Fibroblast of lung (primary cell): ENCODE data around the gene AHCYL2. TPM values are rescaled to one million over a fixed set of nuclear protein-coding genes. Genes with fewer than 3 reads are reported as not detected.

Source experiments
- DNase-seq, 2 donors: peaks; one replicate each; pipeline versions ENCODE4 v3.0.0 to v3.0.0-alpha.2; 2010; ENCODE audit warnings: low read depth in 2 of 2
- H2AFZ ChIP-seq: 2 replicates; pipeline ENCODE4 v1.5.1; 2012; ENCODE audit warnings: low read length, control low read depth, inconsistent platforms
- H3K27ac ChIP-seq: 2 replicates; pipeline ENCODE4 v1.5.1; 2011; ENCODE audit warnings: low read length, control low read depth; ENCODE audit not compliant: insufficient read depth
- H3K27me3 ChIP-seq: 2 replicates; pipeline ENCODE4 v1.5.1; 2011; ENCODE audit warnings: mild to moderate bottlenecking, low read length; ENCODE audit not compliant: control insufficient read depth, insufficient read depth
- H3K36me3 ChIP-seq: 2 replicates; pipeline ENCODE4 v1.5.1; 2011; ENCODE audit warnings: low read length; ENCODE audit not compliant: control insufficient read depth, insufficient read depth
- H3K4me1 ChIP-seq: 2 replicates; pipeline ENCODE4 v1.5.1; 2011; ENCODE audit warnings: low read length; ENCODE audit not compliant: control insufficient read depth, insufficient read depth; ENCODE audit errors: extremely low read depth
- H3K4me2 ChIP-seq: 2 replicates; pipeline ENCODE4 v1.5.1; 2011; ENCODE audit warnings: low read length, control low read depth; ENCODE audit not compliant: insufficient read depth; ENCODE audit errors: extremely low read depth
- H3K4me3 ChIP-seq, 4 experiments: fragments of 200-600 bp in 1 of 4; sonication (generic) in 1 of 4; replicated peaks in 1 of 4; 2 replicates each; pipeline ENCODE4 v1.5.1; 2011 to 2016; ENCODE audit warnings: low read length in 4 of 4, low read depth in 3 of 4, mild to moderate bottlenecking in 3 of 4, control low read depth in 2 of 4, inconsistent platforms in 1 of 4, mixed read lengths in 1 of 4; ENCODE audit not compliant: insufficient read depth in 1 of 4; ENCODE audit errors: control extremely low read depth in 1 of 4
- H3K79me2 ChIP-seq: 2 replicates; pipeline ENCODE4 v1.5.1; 2012; ENCODE audit warnings: mild to moderate bottlenecking, low read length, inconsistent platforms; ENCODE audit not compliant: control insufficient read depth, insufficient read depth
- H3K9ac ChIP-seq: 2 replicates; pipeline ENCODE4 v1.5.1; 2011; ENCODE audit warnings: mild to moderate bottlenecking, low read length, control low read depth; ENCODE audit not compliant: insufficient read depth
- H3K9me3 ChIP-seq: 2 replicates; pipeline ENCODE4 v1.5.1; 2012; ENCODE audit warnings: low read depth, low read length; ENCODE audit not compliant: control insufficient read depth, insufficient read depth
- H4K20me1 ChIP-seq: 2 replicates; pipeline ENCODE4 v1.5.1; 2011; ENCODE audit warnings: low read length; ENCODE audit not compliant: control insufficient read depth, insufficient read depth; ENCODE audit errors: extremely low read depth
- CTCF ChIP-seq, 2 donors: IDR thresholded peaks in 1 of 2; conservative IDR thresholded peaks in 1 of 2; 1 replicate in 1 of 2; 2 replicates in 1 of 2; pipeline ENCODE4 v1.5.1; 2011 to 2012; ENCODE audit warnings: low read length in 2 of 2, control low read depth in 1 of 2, inconsistent platforms in 1 of 2, low read depth in 1 of 2, mild to moderate bottlenecking in 1 of 2
- EZH2 ChIP-seq: IDR thresholded peaks from 2 replicates; pipeline ENCODE4 v1.5.1; 2012; ENCODE audit warnings: low read length, control low read depth, mild to moderate bottlenecking; ENCODE audit errors: missing control alignments
- polyA plus RNA-seq, 2 donors: library from polyadenylated mRNA; depleted of rRNA in 1 of 2; stranded (reverse) in 1 of 2; unstranded in 1 of 2; fragments of >200 nt; gene quantifications; 2 replicates each; pipeline ENCODE4 v1.2.1, GENCODE V29; 2011 to 2012; ENCODE audit warnings: missing spikeins in 1 of 2
- total RNA-seq: library from RNA; depleted of rRNA; stranded (reverse); fragments of >200 nt; gene quantifications from 2 replicates; pipeline ENCODE4 v1.2.1, GENCODE V29; 2014

The AHCYL2 gene
- total and polyA plus RNA-seq, 2 donors (not counting 1 experiment from before 2014, with no cell fraction given), result 8.7 to 11.9 TPM

DNA sequence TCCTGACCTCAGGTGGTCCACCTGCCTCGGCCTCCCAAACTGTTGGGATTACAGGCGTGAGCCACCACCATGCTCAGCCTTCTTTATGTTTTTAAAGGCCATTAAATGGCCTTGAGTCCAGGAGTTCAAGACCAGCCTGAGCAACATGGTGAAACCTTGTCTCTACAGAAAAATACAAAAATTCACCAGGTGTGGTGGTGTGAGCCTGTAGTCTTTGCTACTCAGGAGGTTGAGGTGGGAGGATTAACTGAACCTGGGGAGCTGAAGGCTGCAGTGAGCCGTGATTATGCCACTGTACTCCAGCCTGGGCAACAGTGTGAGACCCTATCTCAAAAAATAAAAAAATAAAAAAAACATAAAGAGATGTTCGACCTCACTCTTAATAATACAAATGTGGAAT, 25.4 kb upstream of the AHCYL2 start:
- no peaks in the 10 kb centered on the region for H3K27me3 ChIP-seq
- H3K9ac ChIP-seq, result no peak overlapping the region
- H2AFZ ChIP-seq, result no peak overlapping the region
- TF ChIP-seq EZH2, result no peak
- no peak for TF ChIP-seq CTCF (conservative IDR thresholded peaks at IDR 0.05 in 1 of 2, IDR thresholded peaks at IDR 0.05 in 1 of 2; ENCODE audit: low read depth in 1 of 2, low read length in 2 of 2)
- H3K79me2 ChIP-seq, result no peaks in the 10 kb centered on the region
- H3K4me2 ChIP-seq, result no peak overlapping the region
- H3K4me3 ChIP-seq, result no peak overlapping the region
- H3K36me3 ChIP-seq, result no peaks in the 10 kb centered on the region
- no peaks in the 10 kb centered on the region for H3K4me1 ChIP-seq
- H3K27ac ChIP-seq, result no peak overlapping the region
- no peaks in the 10 kb centered on the region for H4K20me1 ChIP-seq
- DNase-seq, result no peak
- no peaks in the 10 kb centered on the region for H3K9me3 ChIP-seq

- no peak overlapping the region for H3K4me3 ChIP-seq
- no peaks in the 10 kb centered on the region for H4K20me1 ChIP-seq
- H3K27me3 ChIP-seq, result no peaks in the 10 kb centered on the region
- no peak for DNase-seq
- H3K9me3 ChIP-seq, result no peaks in the 10 kb centered on the region
- H3K4me1 ChIP-seq, result no peaks in the 10 kb centered on the region
- no peak overlapping the region for H2AFZ ChIP-seq
- no peaks in the 10 kb centered on the region for H3K79me2 ChIP-seq
- no peak overlapping the region for H3K27ac ChIP-seq
- H3K9ac ChIP-seq, result no peak overlapping the region
- no peaks in the 10 kb centered on the region for H3K36me3 ChIP-seq
- no peak overlapping the region for H3K4me2 ChIP-seq
- no peak for TF ChIP-seq EZH2
- no peak for TF ChIP-seq CTCF (conservative IDR thresholded peaks at IDR 0.05 in 1 of 2, IDR thresholded peaks at IDR 0.05 in 1 of 2; ENCODE audit: low read depth in 1 of 2, low read length in 2 of 2)
Measured at GRCh38 chr7:129202058-129202777, 22.6 kb upstream of the AHCYL2 start.

DNA sequence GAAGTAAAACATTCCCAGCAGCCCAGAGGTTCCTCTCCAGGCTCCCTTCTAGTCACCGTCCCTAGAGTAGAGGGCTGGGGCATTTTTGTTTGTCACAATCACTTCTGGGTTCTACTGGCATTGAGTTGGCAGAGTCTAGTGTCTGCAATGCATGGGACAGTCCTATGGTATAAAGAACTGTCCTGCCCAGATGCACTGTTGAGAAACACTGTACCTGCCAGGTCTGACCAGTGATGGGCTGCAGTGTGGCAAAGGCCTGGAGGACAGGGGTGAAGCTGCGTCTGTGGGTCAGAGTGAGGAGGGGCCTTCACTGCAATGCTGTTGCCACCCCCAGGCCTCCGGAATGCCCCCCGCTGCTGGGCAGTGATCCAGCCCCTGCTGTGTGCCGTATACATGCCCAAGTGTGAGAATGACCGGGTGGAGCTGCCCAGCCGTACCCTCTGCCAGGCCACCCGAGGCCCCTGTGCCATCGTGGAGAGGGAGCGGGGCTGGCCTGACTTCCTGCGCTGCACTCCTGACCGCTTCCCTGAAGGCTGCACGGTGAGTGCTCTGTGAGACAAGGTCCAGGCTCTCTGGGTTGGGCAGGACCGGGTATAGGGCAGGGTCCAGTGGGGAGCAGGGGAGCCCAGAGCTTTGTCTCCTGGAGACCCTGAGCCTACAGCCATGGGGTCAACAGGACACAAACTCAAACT, 21.6 kb upstream of the AHCYL2 start:
- H3K4me1 ChIP-seq, result no peaks in the 10 kb centered on the region
- TF ChIP-seq EZH2 (no peak), CTCF (conservative IDR thresholded peaks at IDR 0.05 in 1 of 2, IDR thresholded peaks at IDR 0.05 in 1 of 2; ENCODE audit: low read depth in 1 of 2, low read length in 2 of 2) (no peak)
- no peaks in the 10 kb centered on the region for H3K79me2 ChIP-seq
- no peak overlapping the region for H3K4me3 ChIP-seq
- no peak overlapping the region for H3K4me2 ChIP-seq
- no peak overlapping the region for H2AFZ ChIP-seq
- no peak for DNase-seq
- H4K20me1 ChIP-seq, result no peaks in the 10 kb centered on the region
- no peaks in the 10 kb centered on the region for H3K36me3 ChIP-seq
- no peak overlapping the region for H3K27ac ChIP-seq
- H3K9me3 ChIP-seq, result no peaks in the 10 kb centered on the region
- no peak overlapping the region for H3K9ac ChIP-seq
- no peaks in the 10 kb centered on the region for H3K27me3 ChIP-seq
